OCI-LY7 (cell line): Measurements from ENCODE around the gene NCEH1. TPM values are rescaled to one million over a fixed set of nuclear protein-coding genes. Genes with fewer than 3 reads are reported as not detected.

Source experiments
- BruUV-seq: library from RNA; stranded (reverse); fragments of 400-500 nt; replicated peaks from 2 replicates; lab custom pipeline; 2021; lab: Mats Ljungman, UMichigan
- CTCF ChIA-PET: fragments of 300-600 bp; sonication (Branson Sonifier 250); formaldehyde crosslinking; loops from one replicate; lab custom pipeline; 2022; ENCODE audit warnings: antibody characterized with exemption; ENCODE audit not compliant: unreplicated experiment; lab: Charles Lee
- POLR2A ChIA-PET: fragments of 300-600 bp; sonication (Branson Sonifier 250); formaldehyde crosslinking; loops from one replicate; lab custom pipeline; 2022; ENCODE audit warnings: antibody characterized with exemption; lab: Charles Lee
- DNase-seq: peaks from one replicate; pipeline ENCODE4 v3.0.0-alpha.2; 2015; ENCODE audit warnings: low spot score
- H2AFZ ChIP-seq: fragments of 200-600 bp; sonication (generic), shearing (Covaris generic); 2 replicates; pipeline ENCODE4 v1.6.1; 2014; ENCODE audit warnings: mild to moderate bottlenecking, antibody characterized with exemption, low read length, moderate library complexity
- H3K27ac ChIP-seq: fragments of 200-600 bp; sonication (generic); 2 replicates; pipeline ENCODE4 v1.5.1; 2014; ENCODE audit warnings: mixed run types, low read depth, mild to moderate bottlenecking, moderate library complexity, low read length, inconsistent platforms; ENCODE audit not compliant: poor library complexity, severe bottlenecking
- H3K36me3 ChIP-seq: fragments of 200-600 bp; sonication (generic); 2 replicates; pipeline ENCODE4 v1.6.1; 2014; ENCODE audit warnings: mild to moderate bottlenecking, antibody characterized with exemption, low read length, moderate library complexity, mixed read lengths; ENCODE audit not compliant: insufficient read depth
- H3K4me1 ChIP-seq: fragments of 200-600 bp; sonication (generic); 2 replicates; pipeline ENCODE4 v1.5.1; 2014; ENCODE audit warnings: mild to moderate bottlenecking, low read length; ENCODE audit not compliant: insufficient read depth, poor library complexity, severe bottlenecking
- H3K4me2 ChIP-seq: fragments of 200-600 bp; sonication (generic); 2 replicates; pipeline ENCODE4 v1.6.1; 2014; ENCODE audit warnings: mild to moderate bottlenecking, low read length
- H3K4me3 ChIP-seq: fragments of 200-600 bp; sonication (generic); 2 replicates; pipeline ENCODE4 v1.5.1; 2014; ENCODE audit warnings: mild to moderate bottlenecking, low read depth, low read length; ENCODE audit not compliant: poor library complexity, severe bottlenecking
- H3K79me2 ChIP-seq: fragments of 200-600 bp; sonication (generic); 2 replicates; pipeline ENCODE4 v1.6.1; 2016; ENCODE audit warnings: low read depth, mild to moderate bottlenecking, low read length, moderate library complexity, mixed read lengths; ENCODE audit not compliant: insufficient read depth
- H3K9me2 ChIP-seq: fragments of 200-600 bp; sonication (generic); 2 replicates; pipeline ENCODE4 v1.6.1; 2016; ENCODE audit warnings: mild to moderate bottlenecking, low read length, mixed read lengths; ENCODE audit not compliant: insufficient read depth
- H3K9me3 ChIP-seq: fragments of 200-600 bp; sonication (generic); 2 replicates; pipeline ENCODE4 v1.6.1; 2014; ENCODE audit warnings: mild to moderate bottlenecking, mixed run types, low read length, mixed read lengths
- H4K20me1 ChIP-seq: fragments of 200-600 bp; sonication (generic); 2 replicates; pipeline ENCODE4 v1.6.1; 2014; ENCODE audit warnings: mild to moderate bottlenecking, antibody characterized with exemption, low read length, moderate library complexity, mixed read lengths; ENCODE audit not compliant: insufficient read depth
- EZH2phosphoT487 ChIP-seq: fragments of 200-600 bp; sonication (generic); IDR thresholded peaks from 2 replicates; pipeline ENCODE4 v1.6.1; 2018; ENCODE audit warnings: low read depth, borderline replicate concordance, mild to moderate bottlenecking, mixed run types, antibody characterized with exemption, low read length, moderate library complexity, mixed read lengths
- intact Hi-C: fragments of 100-400 bp; cut with micrococcal nuclease; formaldehyde crosslinking; loops from one replicate; pipeline ENCODE4 v1.10.0; 2022; ENCODE audit not compliant: unreplicated experiment
- total RNA-seq, 2 experiments: library from RNA; depleted of rRNA in 1 of 2; stranded (reverse); fragments of >200 nt in 1 of 2; shearing (Covaris generic) in 1 of 2; gene quantifications; 2 replicates each; pipeline ENCODE4 v1.2.3, GENCODE V29; 2014 to 2022
- TF ChIP-seq, protein P1 (sequence below): fragments of 200-600 bp; sonication (generic); conservative IDR thresholded peaks from 2 replicates; pipeline ENCODE4 v1.5.1; 2014; ENCODE audit warnings: mild to moderate bottlenecking, antibody characterized with exemption, low read length, moderate library complexity, mixed read lengths

The NCEH1 gene
- total RNA-seq, 2 experiments from 2014 or later: 2.7 to 8.2 TPM

DNA sequence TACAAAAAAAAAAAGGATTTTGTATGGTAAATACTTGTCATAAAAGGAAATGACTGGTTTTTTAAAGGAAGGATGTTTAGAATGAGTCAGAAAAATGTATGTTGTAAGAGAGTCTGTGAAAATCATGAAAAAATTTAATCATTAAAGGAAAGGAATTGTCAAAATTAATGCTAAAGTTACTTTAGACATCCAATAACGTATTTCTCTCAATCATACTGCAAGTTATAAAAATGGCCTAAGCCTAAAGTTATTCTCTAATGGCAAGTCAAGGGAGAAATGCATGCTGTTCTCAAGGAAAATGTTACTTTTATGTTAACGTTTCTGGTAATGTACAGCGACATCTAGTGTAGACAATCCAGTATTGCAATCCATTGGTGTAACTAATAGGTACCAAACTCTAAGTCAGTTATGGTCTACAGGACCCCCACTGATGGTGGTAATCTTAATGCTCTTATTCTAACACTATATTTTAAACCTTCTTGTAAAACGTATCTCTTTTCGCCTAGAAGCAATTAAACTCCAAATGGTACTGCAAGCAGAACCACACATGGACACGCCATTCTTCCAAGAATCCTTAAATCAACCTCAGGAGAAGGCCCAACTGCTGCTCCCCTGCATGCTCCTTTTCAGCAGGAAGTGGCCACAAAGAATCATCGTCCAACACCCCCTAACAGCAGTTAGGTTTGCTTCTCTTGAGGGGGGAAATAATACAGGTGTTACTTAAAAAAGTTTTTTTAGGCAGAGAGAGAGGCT is 35.2 kb downstream of the NCEH1 start:
- Histone ChIP-seq H4K20me1 (peaks cover 4% of the 10 kb centered on the region; the same call in 1 of the 2 replicates), H3K79me2 (no peaks in the 10 kb centered on the region), H3K9me2 (no peaks in the 10 kb centered on the region), H3K27ac (no peak overlapping the region), H3K9me3 (no peaks in the 10 kb centered on the region), H3K36me3 (no peaks in the 10 kb centered on the region), H3K4me3 (no peak overlapping the region), H2AFZ (no peak overlapping the region), H3K4me1 (no peaks in the 10 kb centered on the region), H3K4me2 (no peak overlapping the region)
- intact Hi-C loops: no loop called here
- BruUV-seq: no TSS peak
- TF ChIP-seq, protein P1, sequence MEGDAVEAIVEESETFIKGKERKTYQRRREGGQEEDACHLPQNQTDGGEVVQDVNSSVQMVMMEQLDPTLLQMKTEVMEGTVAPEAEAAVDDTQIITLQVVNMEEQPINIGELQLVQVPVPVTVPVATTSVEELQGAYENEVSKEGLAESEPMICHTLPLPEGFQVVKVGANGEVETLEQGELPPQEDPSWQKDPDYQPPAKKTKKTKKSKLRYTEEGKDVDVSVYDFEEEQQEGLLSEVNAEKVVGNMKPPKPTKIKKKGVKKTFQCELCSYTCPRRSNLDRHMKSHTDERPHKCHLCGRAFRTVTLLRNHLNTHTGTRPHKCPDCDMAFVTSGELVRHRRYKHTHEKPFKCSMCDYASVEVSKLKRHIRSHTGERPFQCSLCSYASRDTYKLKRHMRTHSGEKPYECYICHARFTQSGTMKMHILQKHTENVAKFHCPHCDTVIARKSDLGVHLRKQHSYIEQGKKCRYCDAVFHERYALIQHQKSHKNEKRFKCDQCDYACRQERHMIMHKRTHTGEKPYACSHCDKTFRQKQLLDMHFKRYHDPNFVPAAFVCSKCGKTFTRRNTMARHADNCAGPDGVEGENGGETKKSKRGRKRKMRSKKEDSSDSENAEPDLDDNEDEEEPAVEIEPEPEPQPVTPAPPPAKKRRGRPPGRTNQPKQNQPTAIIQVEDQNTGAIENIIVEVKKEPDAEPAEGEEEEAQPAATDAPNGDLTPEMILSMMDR: peak; percentile 92
- TF ChIP-seq EZH2phosphoT487: no peak
- POLR2A ChIA-PET: interaction anchor here (0.8 to 1.2 kb wide), 2 partner anchors 11 to 17 kb away, joined by 3 read pairs; no protein-coding TSS in a partner anchor
- DNase-seq: peak; percentile 68
- CTCF ChIA-PET: no interaction called here

DNA sequence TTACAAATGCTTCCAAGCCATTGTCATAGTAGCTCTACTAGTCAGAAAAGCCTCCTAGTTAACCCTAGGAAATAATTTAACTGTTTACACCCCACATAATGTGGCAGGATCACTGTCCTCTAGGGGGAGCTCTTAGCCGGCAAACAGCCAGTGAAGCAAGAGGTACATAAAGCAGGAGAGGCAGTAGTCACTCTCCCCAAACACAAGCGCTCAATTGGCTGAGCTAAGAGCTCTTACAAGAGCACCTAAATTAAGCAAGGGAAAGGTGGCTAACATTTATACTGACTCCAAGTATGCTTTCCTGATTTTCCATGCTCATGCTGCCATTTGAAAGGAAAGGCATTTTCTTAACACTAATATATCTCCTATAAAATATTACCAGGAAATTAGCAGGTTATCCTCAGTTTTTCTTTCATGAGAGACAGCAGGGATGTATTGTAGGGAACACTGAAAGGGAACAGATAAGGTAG is 37.6 kb downstream of the NCEH1 start:
- H3K27ac ChIP-seq: no peak overlapping the region
- H4K20me1 ChIP-seq: peaks cover 4% of the 10 kb centered on the region; the same call in 1 of the 2 replicates
- no peak overlapping the region for H3K4me3 ChIP-seq
- H3K9me3 ChIP-seq: no peaks in the 10 kb centered on the region
- no TSS peak for BruUV-seq
- no peak overlapping the region for H2AFZ ChIP-seq
- ChIA-PET POLR2A (interaction anchor here (0.7 to 1.4 kb wide), 7 partner anchors 22 to 808 kb away, joined by 3 to 5 read pairs (median 4); partner anchors contain the start of genes ECT2 and NCEH1), CTCF (interaction anchor here (0.9 kb wide), 1 partner anchor 38 kb away, joined by 3 read pairs; the partner anchor contains the start of gene NCEH1)
- H3K79me2 ChIP-seq: no peaks in the 10 kb centered on the region
- DNase-seq: peak; percentile 75
- intact Hi-C loops: loop anchor here (1.0 to 2.0 kb wide), 2 partner anchors 38 to 77 kb away; partner anchors contain the start of genes ECT2 and NCEH1
- no peaks in the 10 kb centered on the region for H3K36me3 ChIP-seq
- no peaks in the 10 kb centered on the region for H3K4me1 ChIP-seq
- no peak overlapping the region for H3K4me2 ChIP-seq
- TF ChIP-seq EZH2phosphoT487: no peak
- TF ChIP-seq, protein P1: peak; percentile 94
- H3K9me2 ChIP-seq: no peaks in the 10 kb centered on the region
